Esophagus (tissue), 2 donors: ENCODE results near the gene PIEZO2. TPM values are rescaled to one million over a fixed set of nuclear protein-coding genes. Genes with fewer than 3 reads are reported as not detected.

Experiments used
- H3K27ac ChIP-seq, 2 donors: one replicate each; pipeline ENCODE4 v1.5.1; 2013; ENCODE audit warnings: low read depth in 2 of 2, mild to moderate bottlenecking in 2 of 2, inconsistent platforms in 1 of 2, low read length in 1 of 2, moderate library complexity in 1 of 2
- H3K27me3 ChIP-seq, 2 donors: one replicate each; pipeline ENCODE4 v1.6.1; 2013; ENCODE audit warnings: low read length in 2 of 2, control low read depth in 1 of 2, mild to moderate bottlenecking in 1 of 2; ENCODE audit not compliant: insufficient read depth in 2 of 2, control insufficient read depth in 1 of 2
- H3K36me3 ChIP-seq, 2 donors: one replicate each; pipeline ENCODE4 v1.6.1; 2013; ENCODE audit warnings: low read length in 1 of 2; ENCODE audit not compliant: control insufficient read depth in 2 of 2, insufficient read depth in 2 of 2
- H3K4me1 ChIP-seq, 2 donors: one replicate each; pipeline ENCODE4 v1.6.1; 2013; ENCODE audit warnings: low read length in 1 of 2; ENCODE audit not compliant: control insufficient read depth in 2 of 2, insufficient read depth in 2 of 2
- H3K4me3 ChIP-seq, 2 donors: one replicate each; pipeline ENCODE4 v1.5.1; 2013; ENCODE audit warnings: low read length in 2 of 2, mild to moderate bottlenecking in 2 of 2, low read depth in 1 of 2, moderate library complexity in 1 of 2
- H3K9me3 ChIP-seq, 2 donors: one replicate each; pipeline ENCODE4 v1.6.1; 2013; ENCODE audit warnings: mild to moderate bottlenecking in 2 of 2, low read depth in 1 of 2, low read length in 1 of 2, moderate library complexity in 1 of 2; ENCODE audit not compliant: control insufficient read depth in 2 of 2, insufficient read depth in 1 of 2
- WGBS, 2 donors: extraction: QIAGEN DNeasy Blood & Tissue Kit; methylation state at CpG; one replicate each; pipeline ENCODE4 v1.1.7; 2013; 5-methylcytosine and 5-hydroxymethylcytosine counted together
- polyA plus RNA-seq, 2 donors: library from polyadenylated mRNA; stranded (reverse); fragments of 200-250 nt; gene quantifications; one replicate each; pipeline ENCODE4 v1.2.3, GENCODE V29; 2013
- donor health status: healthy with polysubstance abuse.
- donor health status: Bipolar disorder and iron deficiency.

The PIEZO2 gene
- polyA plus RNA-seq, 2 donors: 0.37 to 0.66 TPM

GRCh38 chr18:10682368-10682714 is 467.0 kb downstream of the PIEZO2 start:
- no peaks in the 10 kb centered on the region for H3K36me3 ChIP-seq
- WGBS, 2 donors: 88 to 93% methylated on average over 7 of the region's 7 CpGs
- H3K4me1 ChIP-seq: peaks cover 0 to 2% of the 10 kb centered on the region in 2 donors
- H3K27me3 ChIP-seq: no peaks in the 10 kb centered on the region
- no peaks in the 10 kb centered on the region for H3K9me3 ChIP-seq
- H3K27ac ChIP-seq: no peak overlapping the region
- no peak overlapping the region for H3K4me3 ChIP-seq

GRCh38 chr18:10681581-10682367 is 467.6 kb downstream of the PIEZO2 start:
- H3K36me3 ChIP-seq: no peaks in the 10 kb centered on the region
- H3K4me1 ChIP-seq: peaks cover 0 to 2% of the 10 kb centered on the region in 2 donors
- no peaks in the 10 kb centered on the region for H3K9me3 ChIP-seq
- WGBS, 2 donors: 81 to 87% methylated on average over 12 of the region's 12 CpGs
- no peaks in the 10 kb centered on the region for H3K27me3 ChIP-seq
- no peak overlapping the region for H3K27ac ChIP-seq
- no peak overlapping the region for H3K4me3 ChIP-seq

- Histone ChIP-seq H3K27me3 (no peaks in the 10 kb centered on the region), H3K36me3 (no peaks in the 10 kb centered on the region), H3K9me3 (no peaks in the 10 kb centered on the region)
Observed at GRCh38 chr18:10680271-10680596, 469.1 kb downstream of the PIEZO2 start.

GRCh38 chr18:10679557-10680270 is 469.7 kb downstream of the PIEZO2 start:
- Histone ChIP-seq H3K9me3 (no peaks in the 10 kb centered on the region), H3K36me3 (no peaks in the 10 kb centered on the region), H3K4me1 (no peaks in the 10 kb centered on the region), H3K27me3 (no peaks in the 10 kb centered on the region), H3K27ac (no peak overlapping the region), H3K4me3 (no peak overlapping the region)
- 63 to 74% methylated on average over 3 of the region's 3 CpGs for WGBS, 2 donors

More at GRCh38 chr18:10680271-10680596, 469.1 kb downstream of the PIEZO2 start:
- Histone ChIP-seq H3K4me3 (no peak overlapping the region), H3K27ac (no peak overlapping the region), H3K4me1 (no peaks in the 10 kb centered on the region)

- 56 to 66% methylated on average over 4 of the region's 4 CpGs for WGBS, 2 donors
- Histone ChIP-seq H3K27ac (no peak overlapping the region), H3K27me3 (no peaks in the 10 kb centered on the region), H3K36me3 (no peaks in the 10 kb centered on the region), H3K9me3 (no peaks in the 10 kb centered on the region), H3K4me3 (no peak overlapping the region), H3K4me1 (no peaks in the 10 kb centered on the region)
Observed at GRCh38 chr18:10671441-10671840, 477.9 kb downstream of the PIEZO2 start.

GRCh38 chr18:10670856-10671255 is 478.5 kb downstream of the PIEZO2 start:
- WGBS, 2 donors: 85 to 88% methylated on average over 5 of the region's 5 CpGs
- H3K36me3 ChIP-seq: no peaks in the 10 kb centered on the region
- H3K27me3 ChIP-seq: no peaks in the 10 kb centered on the region

GRCh38 chr18:10669441-10670100 is 479.8 kb downstream of the PIEZO2 start:
- no peaks in the 10 kb centered on the region for H3K4me1 ChIP-seq
- H3K4me3 ChIP-seq: no peak overlapping the region
- H3K36me3 ChIP-seq: no peaks in the 10 kb centered on the region
- H3K9me3 ChIP-seq: no peaks in the 10 kb centered on the region
- WGBS, 2 donors: 79% methylated on average over 7 of the region's 7 CpGs
- no peaks in the 10 kb centered on the region for H3K27me3 ChIP-seq
- H3K27ac ChIP-seq: no peak overlapping the region

More at GRCh38 chr18:10670856-10671255, 478.5 kb downstream of the PIEZO2 start:
- Histone ChIP-seq H3K9me3 (no peaks in the 10 kb centered on the region), H3K4me3 (no peak overlapping the region), H3K4me1 (no peaks in the 10 kb centered on the region), H3K27ac (no peak overlapping the region)

GRCh38 chr18:10663750-10664149 is 485.6 kb downstream of the PIEZO2 start:
- H3K4me3 ChIP-seq: no peak overlapping the region
- H3K27me3 ChIP-seq: no peaks in the 10 kb centered on the region
- WGBS, 2 donors: 72 to 88% methylated on average over 9 of the region's 9 CpGs

GRCh38 chr18:10661317-10661716 is 488.1 kb downstream of the PIEZO2 start:
- no peaks in the 10 kb centered on the region for H3K36me3 ChIP-seq
- H3K27ac ChIP-seq: peak overlapping the region; percentile 14 to 47
- H3K9me3 ChIP-seq: no peaks in the 10 kb centered on the region
- no peaks in the 10 kb centered on the region for H3K27me3 ChIP-seq
- 48 to 51% methylated on average over 2 of the region's 2 CpGs for WGBS, 2 donors
- no peak overlapping the region for H3K4me3 ChIP-seq
- peaks cover 0 to 2% of the 10 kb centered on the region in 2 donors for H3K4me1 ChIP-seq

More at GRCh38 chr18:10663750-10664149, 485.6 kb downstream of the PIEZO2 start:
- Histone ChIP-seq H3K36me3 (no peaks in the 10 kb centered on the region), H3K27ac (no peak overlapping the region), H3K9me3 (no peaks in the 10 kb centered on the region), H3K4me1 (peaks cover 0 to 2% of the 10 kb centered on the region in 2 donors)
